ENCODE results near the gene PCNT.

DNA sequence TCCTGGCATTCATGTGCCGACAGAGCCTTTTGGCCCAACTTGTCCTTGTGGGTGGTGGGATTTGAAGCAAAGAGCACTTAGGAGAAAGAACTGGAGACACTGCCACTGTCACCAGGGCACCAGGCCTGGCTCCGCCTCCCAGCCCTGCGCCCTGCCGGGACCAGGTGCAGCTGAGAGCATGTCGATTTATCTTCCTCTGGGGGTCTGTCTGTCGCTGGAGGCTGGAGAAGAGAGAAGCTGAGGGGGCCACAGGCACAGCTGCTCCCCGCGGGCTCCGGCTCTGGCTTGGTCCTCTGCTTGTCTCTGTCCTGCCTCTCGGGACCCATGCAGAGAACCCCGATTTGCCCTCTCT is 28.2 kb downstream of the PCNT start:
- TF ChIP-seq, protein P1, sequence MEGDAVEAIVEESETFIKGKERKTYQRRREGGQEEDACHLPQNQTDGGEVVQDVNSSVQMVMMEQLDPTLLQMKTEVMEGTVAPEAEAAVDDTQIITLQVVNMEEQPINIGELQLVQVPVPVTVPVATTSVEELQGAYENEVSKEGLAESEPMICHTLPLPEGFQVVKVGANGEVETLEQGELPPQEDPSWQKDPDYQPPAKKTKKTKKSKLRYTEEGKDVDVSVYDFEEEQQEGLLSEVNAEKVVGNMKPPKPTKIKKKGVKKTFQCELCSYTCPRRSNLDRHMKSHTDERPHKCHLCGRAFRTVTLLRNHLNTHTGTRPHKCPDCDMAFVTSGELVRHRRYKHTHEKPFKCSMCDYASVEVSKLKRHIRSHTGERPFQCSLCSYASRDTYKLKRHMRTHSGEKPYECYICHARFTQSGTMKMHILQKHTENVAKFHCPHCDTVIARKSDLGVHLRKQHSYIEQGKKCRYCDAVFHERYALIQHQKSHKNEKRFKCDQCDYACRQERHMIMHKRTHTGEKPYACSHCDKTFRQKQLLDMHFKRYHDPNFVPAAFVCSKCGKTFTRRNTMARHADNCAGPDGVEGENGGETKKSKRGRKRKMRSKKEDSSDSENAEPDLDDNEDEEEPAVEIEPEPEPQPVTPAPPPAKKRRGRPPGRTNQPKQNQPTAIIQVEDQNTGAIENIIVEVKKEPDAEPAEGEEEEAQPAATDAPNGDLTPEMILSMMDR (IDR thresholded peaks at IDR 0.05): no peak
- TF ChIP-seq POLR2AphosphoS5 (IDR thresholded peaks at IDR 0.05) (no peak), POLR2A (IDR thresholded peaks at IDR 0.05) (no peak), EP300 (IDR thresholded peaks at IDR 0.05) (no peak)
